ENCODE results near the gene GMPR2. TPM values are rescaled to one million over a fixed set of nuclear protein-coding genes. Genes with fewer than 3 reads are reported as not detected.

The GMPR2 gene
- total RNA-seq, 1 donor from 2014 or later: 35.6 TPM

DNA sequence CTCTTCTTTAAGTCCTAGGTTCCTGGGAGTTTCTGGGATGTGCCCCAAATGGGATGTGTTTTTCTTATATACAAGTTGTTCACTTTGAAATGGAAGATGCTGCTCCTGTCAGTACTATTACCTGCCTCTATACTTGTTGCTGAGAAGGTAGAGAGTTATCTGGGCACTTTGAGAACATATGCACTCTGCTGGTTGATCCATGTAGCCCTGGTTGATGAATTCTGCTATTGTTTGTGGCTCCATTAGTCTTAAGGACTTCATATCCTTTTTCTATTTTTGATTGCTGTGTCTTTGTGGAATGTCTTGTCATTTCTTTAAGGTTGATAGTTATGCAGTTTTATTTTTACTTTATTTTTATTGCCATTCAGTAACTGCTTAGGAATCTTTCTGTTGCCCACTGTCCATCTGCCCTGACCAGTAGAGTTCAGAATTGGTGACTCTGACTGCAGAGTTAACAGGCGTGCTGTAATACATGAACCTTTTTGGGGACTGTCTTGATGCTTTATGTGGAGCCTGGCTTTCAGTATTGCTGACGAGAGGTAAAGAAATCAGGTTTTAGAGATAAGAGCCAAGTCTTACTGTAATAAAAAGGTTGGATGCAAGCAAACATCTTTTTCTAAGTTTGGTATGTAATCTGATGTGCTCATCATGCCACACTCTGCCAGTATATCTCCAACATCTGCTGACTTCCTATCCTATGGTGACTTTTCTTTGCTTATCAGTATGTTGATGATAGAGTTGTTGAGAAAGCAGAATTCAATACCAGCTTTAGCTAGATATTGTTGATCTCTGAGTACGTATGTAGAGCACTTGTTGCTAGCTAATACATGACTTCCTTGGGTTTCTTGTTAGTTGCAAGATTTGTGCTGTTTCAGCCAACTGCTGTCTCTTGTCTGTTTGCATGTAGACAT is 1.6 kb downstream of the GMPR2 start:
- peaks cover 0 to 35% of the 10 kb centered on the region in 2 donors for H3K36me3 ChIP-seq
- no peak for DNase-seq (ENCODE audit: extremely low spot score in 2 of 2)
- intact Hi-C loops (cut with DNase I): no loop called here
- H3K4me1 ChIP-seq: peaks cover 46% of the 10 kb centered on the region
- no peaks in the 10 kb centered on the region for H3K9me3 ChIP-seq
- TF ChIP-seq CTCF (IDR thresholded peaks at IDR 0.05): no peak
- TF ChIP-seq POLR2A (IDR thresholded peaks at IDR 0.05): no peak
- TF ChIP-seq POLR2AphosphoS5 (IDR thresholded peaks at IDR 0.05; ENCODE audit: insufficient read depth in 1 of 2, low read depth in 1 of 2): no peak
- no peak overlapping the region for H3K4me3 ChIP-seq
- H3K27ac ChIP-seq: no peak overlapping the region
- no peaks in the 10 kb centered on the region for H3K27me3 ChIP-seq

- Histone ChIP-seq H3K4me1 (peaks cover 56% of the 10 kb centered on the region), H3K36me3 (peaks cover 0 to 52% of the 10 kb centered on the region in 2 donors), H3K4me3 (no peak overlapping the region), H3K27me3 (no peaks in the 10 kb centered on the region), H3K27ac (no peak overlapping the region), H3K9me3 (no peaks in the 10 kb centered on the region)
- TF ChIP-seq POLR2AphosphoS5 (IDR thresholded peaks at IDR 0.05; ENCODE audit: insufficient read depth in 1 of 2, low read depth in 1 of 2) (no peak), POLR2A (IDR thresholded peaks at IDR 0.05) (no peak), CTCF (IDR thresholded peaks at IDR 0.05) (no peak)
- intact Hi-C loops (cut with DNase I): no loop called here
- DNase-seq (ENCODE audit: extremely low spot score in 2 of 2): no peak
These were observed 3.3 kb downstream of the GMPR2 start for GRCh38 chr14:24235804-24236688.

- H3K9me3 ChIP-seq: no peaks in the 10 kb centered on the region
- no peaks in the 10 kb centered on the region for H3K27me3 ChIP-seq
- intact Hi-C loops (cut with DNase I): no loop called here
- H3K27ac ChIP-seq: no peak overlapping the region
- TF ChIP-seq POLR2A (IDR thresholded peaks at IDR 0.05) (no peak), POLR2AphosphoS5 (IDR thresholded peaks at IDR 0.05; ENCODE audit: insufficient read depth in 1 of 2, low read depth in 1 of 2) (no peak), CTCF (IDR thresholded peaks at IDR 0.05) (no peak)
- no peak overlapping the region for H3K4me3 ChIP-seq
- peaks cover 0 to 54% of the 10 kb centered on the region in 2 donors for H3K36me3 ChIP-seq
- H3K4me1 ChIP-seq: peaks cover 56% of the 10 kb centered on the region
- no peak for DNase-seq (ENCODE audit: extremely low spot score in 2 of 2)
These were observed 4.1 kb downstream of the GMPR2 start for GRCh38 chr14:24236689-24237462.

DNA sequence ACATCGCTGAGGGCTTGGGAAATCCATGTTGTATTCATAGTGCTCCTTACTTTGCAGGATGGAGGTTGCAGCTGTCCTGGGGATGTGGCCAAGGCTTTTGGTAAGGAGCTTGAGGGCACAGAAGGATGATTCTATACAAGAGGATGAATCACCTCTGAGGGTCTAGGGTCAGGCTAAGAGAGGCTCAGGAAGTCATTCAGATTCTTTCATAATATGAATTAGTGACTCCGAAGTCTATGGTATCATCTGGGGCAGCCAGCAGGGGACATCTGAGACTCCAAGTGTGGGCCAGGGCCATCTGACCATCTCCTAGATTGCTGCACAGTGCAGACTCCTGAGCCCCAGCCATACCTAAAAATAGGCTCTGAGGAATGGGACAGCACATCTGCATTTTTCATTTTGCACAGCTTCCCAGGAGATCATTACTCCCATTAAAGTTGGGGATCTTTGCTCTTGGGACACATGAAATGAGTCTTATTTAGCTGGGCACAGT is 4.8 kb downstream of the GMPR2 start:
- Histone ChIP-seq H3K27ac (no peak overlapping the region), H3K9me3 (no peaks in the 10 kb centered on the region), H3K4me1 (peaks cover 56% of the 10 kb centered on the region), H3K36me3 (peaks cover 0 to 54% of the 10 kb centered on the region in 2 donors), H3K27me3 (no peaks in the 10 kb centered on the region), H3K4me3 (no peak overlapping the region)
- intact Hi-C loops (cut with DNase I): no loop called here
- TF ChIP-seq CTCF (IDR thresholded peaks at IDR 0.05) (no peak), POLR2AphosphoS5 (IDR thresholded peaks at IDR 0.05; ENCODE audit: insufficient read depth in 1 of 2, low read depth in 1 of 2) (no peak), POLR2A (IDR thresholded peaks at IDR 0.05) (no peak)
- no peak for DNase-seq (ENCODE audit: extremely low spot score in 2 of 2)
